Measurements from ENCODE around the gene LRRTM4.
"Not testable (repeated sequence)": the region's sequence is repeated elsewhere in the genome, so short reads cannot be mapped to it uniquely, and the experiment has no call there.

LRRTM4 gene

GRCh38 chr2:77309725-77310124, 212.5 kb downstream of the LRRTM4 start:
- no peak for DNase-seq

- DNase-seq = no peak
Measured at GRCh38 chr2:77301441-77301840, 220.7 kb downstream of the LRRTM4 start.

GRCh38 chr2:77296791-77297190, 225.4 kb downstream of the LRRTM4 start:
- no peak for DNase-seq

DNA sequence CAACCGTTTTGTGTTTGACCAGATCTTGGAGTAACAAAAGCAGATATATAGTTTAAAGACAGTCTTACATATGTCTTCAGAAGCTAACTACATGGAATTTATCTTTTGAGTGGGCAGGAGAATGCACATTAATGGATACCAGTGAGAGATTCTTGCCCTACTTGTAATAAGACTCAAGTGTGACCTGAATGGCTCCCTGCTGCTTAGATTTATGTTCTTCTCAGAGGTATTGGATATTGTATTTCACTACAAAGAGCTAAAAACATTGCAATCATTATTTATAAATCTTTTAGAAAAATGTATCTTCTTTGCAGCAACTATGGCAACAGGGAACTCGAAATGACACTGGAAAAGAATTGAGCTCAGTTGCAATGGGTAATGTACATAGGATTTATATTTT, 227.7 kb downstream of the LRRTM4 start:
- peak in 2 of 3 experiments; percentile 42 to 49 for DNase-seq

- DNase-seq = no peak
Measured at GRCh38 chr2:77284353-77284752, 237.8 kb downstream of the LRRTM4 start.

DNA sequence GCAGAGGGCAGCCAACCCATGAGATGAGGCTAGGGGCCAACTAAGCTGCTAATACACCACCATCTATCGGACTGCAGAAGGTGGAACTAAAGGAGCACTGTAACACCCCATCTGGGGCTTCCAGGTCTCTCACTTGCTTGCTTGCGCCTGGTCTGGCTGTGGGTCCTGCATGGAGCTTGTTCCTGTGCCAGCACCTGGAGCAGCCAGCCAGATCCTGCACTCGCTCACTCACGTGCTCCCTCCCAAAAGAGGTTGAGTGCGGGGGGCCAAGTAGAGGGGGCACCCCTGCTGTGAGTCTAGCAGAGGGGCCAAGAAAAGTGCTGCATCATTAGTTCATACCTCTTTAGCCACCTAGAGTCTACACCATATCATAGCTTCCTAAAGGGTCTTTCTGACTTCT, 250.9 kb downstream of the LRRTM4 start:
- DNase-seq = no peak

- DNase-seq = no peak
Measured at GRCh38 chr2:77270433-77270832, 251.7 kb downstream of the LRRTM4 start.

DNA sequence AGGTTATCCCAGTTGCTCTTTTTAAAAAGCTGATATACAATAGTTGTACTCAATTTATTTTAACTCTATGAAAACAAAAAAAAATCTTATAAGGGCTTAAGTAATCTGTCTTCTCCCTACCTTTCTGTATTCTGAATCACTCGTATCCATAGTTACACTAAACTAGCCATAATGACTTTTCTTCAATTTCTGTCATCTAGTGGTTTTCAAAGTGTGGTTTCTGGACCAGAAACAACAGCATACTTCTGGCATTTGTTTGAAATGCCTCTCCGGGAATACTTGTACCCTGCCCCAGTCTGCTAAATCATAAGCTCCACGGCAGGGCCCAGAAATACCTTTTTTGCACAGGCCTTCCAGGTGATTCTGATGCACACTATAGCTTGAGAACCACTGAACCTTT, 253.6 kb downstream of the LRRTM4 start:
- DNase-seq = no peak

DNA sequence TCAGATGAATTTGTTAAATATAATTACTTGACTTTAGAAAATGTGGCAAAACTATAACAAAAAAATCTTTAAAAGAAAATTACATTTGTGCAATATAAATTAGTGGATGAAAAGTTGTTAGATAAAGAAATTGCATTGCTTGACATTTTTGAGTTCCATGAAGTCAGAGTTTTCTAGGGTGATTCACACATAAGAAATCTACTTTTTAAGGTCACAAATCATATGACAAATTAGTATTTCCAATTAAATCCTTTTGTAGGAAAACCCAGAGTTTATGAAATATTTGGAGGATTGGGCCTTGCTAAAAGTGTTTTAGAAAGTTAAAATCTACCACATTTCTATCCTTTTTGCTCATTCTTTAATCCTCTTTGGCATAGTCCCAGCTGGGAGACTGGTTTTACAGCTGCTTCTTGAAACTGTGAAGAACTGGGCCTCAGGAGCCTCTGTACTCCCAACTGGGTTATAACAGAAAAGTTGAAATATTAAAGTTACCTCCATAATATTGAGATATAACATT, 289.2 kb downstream of the LRRTM4 start:
- DNase-seq = no peak

- peak in 2 of 3 experiments; percentile 38 to 55 for DNase-seq
Measured at GRCh38 chr2:77228391-77228790, 293.8 kb downstream of the LRRTM4 start.

- no peak for DNase-seq
Measured at GRCh38 chr2:77210725-77211124, 311.5 kb downstream of the LRRTM4 start.

DNA sequence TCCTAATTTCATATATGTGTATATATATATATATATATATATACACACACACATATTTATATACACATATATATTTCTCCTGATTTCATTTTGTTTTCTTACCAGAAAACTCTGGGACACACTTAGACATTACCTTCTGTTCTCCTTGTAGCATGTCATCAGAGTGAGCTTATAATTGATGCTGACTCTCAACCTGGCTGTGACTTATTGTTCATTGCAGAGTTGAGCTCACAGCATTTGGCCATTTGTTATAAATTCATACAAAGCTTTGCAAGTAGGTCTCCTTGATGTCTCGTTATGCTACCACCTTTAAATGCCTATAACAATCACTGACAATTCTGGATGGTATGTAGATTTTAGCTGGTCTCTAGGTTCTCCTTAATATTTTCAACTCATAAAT, 314.8 kb downstream of the LRRTM4 start:
- DNase-seq = no peak

- DNase-seq = no peak
Measured at GRCh38 chr2:77201755-77202154, 320.4 kb downstream of the LRRTM4 start.

DNA sequence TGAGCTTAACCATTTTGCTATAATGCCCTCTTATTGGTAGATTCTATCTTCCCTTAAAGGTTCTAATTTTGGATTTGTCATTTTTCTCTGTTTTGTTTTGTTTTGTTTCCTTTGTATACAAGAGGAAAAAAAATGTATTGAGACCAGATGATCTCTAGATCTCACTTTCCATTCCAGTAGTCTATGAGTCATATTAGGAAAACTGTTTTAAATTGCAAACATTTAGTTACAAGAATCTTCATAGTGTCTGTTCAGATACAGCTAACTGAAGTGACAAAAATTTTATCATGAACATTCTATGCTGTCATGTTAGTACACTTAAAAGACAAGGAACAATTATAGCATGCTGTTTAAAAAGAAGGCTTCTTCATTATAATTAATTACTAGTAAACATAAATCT, 322.8 kb downstream of the LRRTM4 start:
- DNase-seq = no peak

- no peak for DNase-seq
Measured at GRCh38 chr2:77193858-77194448, 328.2 kb downstream of the LRRTM4 start.

GRCh38 chr2:77192811-77193289, 329.3 kb downstream of the LRRTM4 start:
- peak in 1 of 3 experiments; percentile 18 for DNase-seq

DNA sequence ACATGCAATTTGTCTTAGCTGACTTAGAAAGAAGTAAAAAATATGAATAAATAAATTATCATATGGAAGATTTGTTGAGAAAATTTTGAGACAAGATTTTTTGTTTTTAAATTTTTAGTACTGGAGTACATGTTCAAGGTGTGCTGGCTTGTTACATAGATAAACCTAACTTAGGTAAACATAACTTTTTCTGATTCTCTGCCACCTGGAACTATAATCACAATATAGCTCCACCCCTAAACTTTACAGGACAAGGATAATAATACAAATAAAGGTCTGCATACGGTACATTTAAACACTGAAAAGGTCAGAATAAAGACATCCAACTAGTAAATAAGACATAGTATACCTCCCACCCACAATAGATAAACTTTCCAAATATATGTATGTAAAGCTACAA, 330.5 kb downstream of the LRRTM4 start:
- DNase-seq = no peak

GRCh38 chr2:77190721-77191346, 331.3 kb downstream of the LRRTM4 start:
- DNase-seq = no peak

DNA sequence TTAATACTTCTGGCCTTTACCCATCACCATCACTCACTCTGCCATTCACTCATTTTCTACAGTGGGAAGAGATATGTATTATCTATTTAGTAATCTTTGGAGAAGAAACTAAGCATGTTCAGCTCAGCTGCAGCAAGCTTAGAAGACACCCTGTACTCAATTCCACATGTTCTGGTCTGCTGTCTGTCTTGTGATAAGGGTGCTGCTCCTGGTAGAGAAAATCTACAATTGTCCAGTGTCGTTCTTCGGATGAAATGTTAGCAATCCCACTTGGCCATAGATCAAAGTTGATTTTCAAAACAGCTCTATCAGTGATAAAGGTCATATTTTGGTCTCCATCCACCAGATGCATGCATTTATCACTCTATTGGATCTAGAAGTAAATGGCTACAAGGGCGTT, 337.1 kb downstream of the LRRTM4 start:
- no peak for DNase-seq

DNA sequence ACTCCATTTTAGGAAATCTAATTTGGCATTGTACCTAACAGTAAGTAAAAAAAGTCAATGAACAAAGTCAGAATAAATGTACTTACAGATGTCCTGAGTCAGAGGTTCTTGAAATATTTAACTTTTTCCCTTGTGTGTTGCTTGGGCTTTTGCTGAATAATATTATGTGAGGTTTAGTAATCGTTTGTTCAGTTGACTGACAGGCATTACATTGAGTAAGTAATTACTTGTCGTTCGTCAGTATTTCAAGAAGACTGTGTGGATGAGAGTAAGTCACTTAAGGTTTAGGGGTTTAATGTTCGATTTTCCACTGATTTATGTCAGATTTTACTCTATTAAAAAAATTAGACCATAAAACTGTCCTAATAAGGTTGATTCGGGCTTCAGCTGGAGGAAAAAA, 342.9 kb downstream of the LRRTM4 start:
- DNase-seq = no peak

GRCh38 chr2:77175266-77175780, 346.9 kb downstream of the LRRTM4 start:
- not testable (repeated sequence) for DNase-seq

- no peak for DNase-seq
Measured at GRCh38 chr2:77169426-77169825, 352.8 kb downstream of the LRRTM4 start.

DNA sequence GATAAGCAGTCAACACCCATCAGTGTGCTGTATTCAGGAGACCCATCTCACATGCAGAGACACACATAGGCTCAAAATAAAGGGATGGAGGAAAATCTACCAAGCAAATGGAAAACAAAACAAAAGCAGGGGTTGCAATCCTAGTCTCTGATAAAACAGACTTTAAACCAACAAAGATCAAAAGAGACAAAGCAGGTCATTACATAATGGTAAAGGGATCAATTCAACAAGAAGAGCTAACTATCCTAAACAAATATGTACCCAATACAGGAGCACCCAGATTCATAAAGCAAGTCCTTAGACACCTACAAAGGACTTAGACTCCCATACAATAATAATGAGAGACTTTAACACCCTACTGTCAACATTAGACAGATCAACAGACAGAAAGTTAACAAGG, 358.2 kb downstream of the LRRTM4 start:
- DNase-seq = not testable (repeated sequence)

- no peak for DNase-seq
Measured at GRCh38 chr2:77161009-77161408, 361.2 kb downstream of the LRRTM4 start.
